ENCODE data around the gene PPP1R11.
A peak's percentile ranks its signal among the peaks of the same experiment; 100 is the strongest.
"Not testable (repeated sequence)": the region's sequence is repeated elsewhere in the genome, so short reads cannot be mapped to it uniquely, and the experiment has no call there.

The PPP1R11 gene, protein sequence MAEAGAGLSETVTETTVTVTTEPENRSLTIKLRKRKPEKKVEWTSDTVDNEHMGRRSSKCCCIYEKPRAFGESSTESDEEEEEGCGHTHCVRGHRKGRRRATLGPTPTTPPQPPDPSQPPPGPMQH
- 63.8 to 86.2 reads per million in 2 experiments for total RNA-seq

DNA sequence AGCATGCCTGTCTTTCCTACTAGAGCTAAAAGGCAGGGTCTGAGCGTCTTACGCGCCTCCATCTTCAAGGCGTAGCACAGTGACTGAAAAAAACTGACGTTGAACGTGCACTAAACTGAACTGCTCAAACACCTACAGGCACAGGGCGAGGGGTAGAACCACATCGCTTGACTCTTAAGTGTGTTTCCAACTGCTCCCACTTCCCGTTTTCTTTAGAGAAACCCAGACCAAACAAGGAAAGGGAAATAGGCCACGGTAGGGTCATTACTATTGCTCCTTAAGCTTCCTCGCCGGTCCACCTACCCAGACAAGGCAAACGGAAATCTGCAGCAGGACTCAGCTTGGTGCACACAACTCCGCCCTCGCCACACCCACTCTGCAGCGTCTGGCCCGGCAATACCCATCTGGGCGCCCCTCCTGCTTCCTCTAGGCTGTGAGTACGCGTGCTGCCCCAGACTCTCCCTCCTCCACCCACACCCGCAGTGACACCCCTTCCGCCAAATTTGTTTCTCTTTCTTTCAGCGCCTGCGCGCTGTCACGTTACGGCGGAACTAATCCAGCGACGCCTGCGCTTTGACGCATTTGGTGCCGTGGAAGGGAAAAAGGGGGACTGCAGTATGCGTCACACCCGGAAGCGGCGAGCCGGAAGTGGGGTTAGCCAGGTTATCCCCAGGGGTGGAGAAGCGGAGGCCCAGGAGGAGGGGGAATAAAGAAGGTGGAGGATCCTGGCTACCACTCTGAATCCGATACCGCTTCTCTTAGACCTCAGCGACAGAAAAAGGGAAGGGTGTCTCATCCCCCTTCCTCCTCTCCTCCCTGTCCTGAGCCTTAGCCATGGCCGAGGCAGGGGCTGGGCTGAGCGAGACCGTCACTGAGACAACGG is at the start of gene PPP1R11:
Gene PPP1R11, plus strand, starts transcription at position 622 of the 883 bp plus-strand sequence. Its CDS starts 213 bp downstream, at position 835.
- DNase-seq (ENCODE audit: low read depth) = peak; percentile 97

DNA sequence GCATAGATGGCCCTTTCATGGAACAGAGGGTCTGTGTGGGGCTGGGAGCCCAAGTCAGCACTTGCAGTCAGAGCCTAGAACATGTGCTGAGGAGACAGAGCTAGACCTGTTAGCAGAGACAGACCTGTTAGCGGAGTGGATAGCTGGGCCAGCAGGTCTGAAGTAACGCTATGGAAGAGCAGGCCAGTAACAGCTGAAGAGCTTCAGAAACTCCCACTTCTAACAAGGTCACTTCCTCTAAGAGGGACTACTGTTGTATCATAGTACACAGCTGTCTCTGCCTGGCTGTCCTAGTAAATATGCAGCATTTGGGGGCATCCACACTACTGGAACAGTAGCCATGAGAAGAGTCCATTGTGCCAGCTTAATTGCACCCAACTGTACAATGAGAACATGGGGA is 47.2 kb upstream of the PPP1R11 start:
- no peak for DNase-seq (ENCODE audit: low read depth)

DNA sequence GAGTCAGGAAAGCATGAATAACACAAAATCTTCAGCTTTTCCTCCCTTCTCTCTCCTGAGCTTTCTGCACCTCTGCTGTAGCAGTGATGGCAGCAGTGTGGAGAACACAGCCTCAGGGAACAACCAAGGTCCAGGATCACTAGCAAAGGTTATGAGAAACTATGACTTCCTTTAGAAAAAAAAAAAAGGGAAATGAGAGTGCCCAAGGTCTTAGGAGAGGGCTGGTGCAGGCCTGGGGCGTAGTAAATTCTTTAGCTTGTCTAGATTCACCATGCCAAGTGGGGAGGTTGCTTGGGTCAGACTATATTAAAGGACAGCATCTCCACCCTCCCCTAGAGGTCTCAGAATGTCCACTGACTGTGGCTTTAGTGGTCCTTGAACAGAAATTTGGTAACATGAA is 46.4 kb upstream of the PPP1R11 start:
- DNase-seq (ENCODE audit: low read depth) = no peak

DNA sequence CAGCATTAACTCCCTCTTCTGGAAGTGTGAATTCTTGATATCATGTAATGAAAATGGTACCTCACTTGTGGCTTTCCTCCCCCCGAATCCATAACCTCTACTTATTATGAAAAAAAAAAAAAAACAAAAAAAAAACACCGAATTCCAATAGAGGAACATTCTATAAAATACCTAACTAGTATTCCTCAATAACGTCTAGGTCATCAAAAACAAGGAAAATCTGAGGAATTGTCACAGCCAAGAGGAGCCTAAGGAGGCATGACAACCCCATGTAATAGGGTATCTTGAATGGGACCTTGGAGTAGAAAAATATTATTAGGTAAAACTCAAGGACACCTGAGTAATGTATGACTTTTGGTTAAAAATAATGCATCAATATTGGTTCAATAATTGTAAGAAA is 44.8 kb upstream of the PPP1R11 start:
- no peak for DNase-seq (ENCODE audit: low read depth)

DNA sequence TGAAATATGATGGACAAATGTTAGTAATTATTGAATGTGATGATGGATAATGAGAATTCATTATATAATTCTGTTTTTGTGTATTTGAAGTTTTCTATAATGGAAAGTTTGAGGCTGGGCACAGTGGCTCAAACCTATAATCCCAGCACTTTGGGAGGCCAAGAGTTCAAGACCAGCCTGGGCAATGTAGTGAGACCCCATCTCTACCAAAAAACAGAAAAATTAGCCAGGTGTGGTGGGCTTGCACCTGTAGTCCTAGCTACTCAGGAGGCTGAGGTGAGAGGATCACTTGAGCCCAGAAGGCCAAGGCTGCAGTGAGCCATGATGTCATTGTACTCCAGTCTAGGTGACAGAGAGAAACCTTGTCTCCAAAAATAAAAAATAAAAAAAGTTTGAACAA is 44.3 kb upstream of the PPP1R11 start:
- DNase-seq (ENCODE audit: low read depth) = not testable (repeated sequence)

DNA sequence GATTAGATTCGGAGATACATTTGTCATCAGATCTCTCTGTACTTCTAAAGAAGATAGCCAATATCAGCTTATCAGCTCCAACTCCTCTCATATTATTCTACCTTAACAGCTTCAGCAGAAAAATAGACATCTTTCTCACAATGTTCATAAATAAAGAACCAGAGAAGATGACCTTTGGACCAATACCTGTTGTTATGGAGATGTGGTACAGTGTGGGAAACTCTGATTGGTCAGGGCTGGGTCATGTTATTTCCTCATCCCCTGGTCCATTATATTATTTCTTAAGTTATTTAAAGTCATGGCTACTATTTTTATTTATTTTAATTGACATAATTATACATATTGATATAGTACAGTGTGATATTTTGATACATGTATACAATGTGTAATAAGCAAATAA is 41.8 kb upstream of the PPP1R11 start:
- DNase-seq (ENCODE audit: low read depth) = no peak

DNA sequence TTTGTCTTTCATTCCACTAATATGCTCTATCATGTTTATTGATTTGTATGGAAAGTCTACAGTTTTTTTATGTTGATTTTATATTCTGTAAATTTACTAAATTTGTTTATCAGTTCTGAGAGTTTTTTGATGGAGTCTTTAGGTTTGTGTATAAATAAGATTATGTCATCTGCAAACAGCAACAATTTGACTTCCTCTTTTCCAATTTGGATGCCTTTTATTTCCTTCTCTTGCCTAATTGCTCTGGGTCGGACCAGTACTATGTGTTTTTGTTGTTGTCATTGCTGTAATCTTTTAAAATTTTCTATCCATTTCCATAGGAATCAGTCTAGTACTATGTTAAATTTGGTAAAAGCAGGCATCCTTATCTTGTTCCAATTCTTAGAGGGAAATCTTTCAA is 37.4 kb upstream of the PPP1R11 start:
- no peak for DNase-seq (ENCODE audit: low read depth)

DNA sequence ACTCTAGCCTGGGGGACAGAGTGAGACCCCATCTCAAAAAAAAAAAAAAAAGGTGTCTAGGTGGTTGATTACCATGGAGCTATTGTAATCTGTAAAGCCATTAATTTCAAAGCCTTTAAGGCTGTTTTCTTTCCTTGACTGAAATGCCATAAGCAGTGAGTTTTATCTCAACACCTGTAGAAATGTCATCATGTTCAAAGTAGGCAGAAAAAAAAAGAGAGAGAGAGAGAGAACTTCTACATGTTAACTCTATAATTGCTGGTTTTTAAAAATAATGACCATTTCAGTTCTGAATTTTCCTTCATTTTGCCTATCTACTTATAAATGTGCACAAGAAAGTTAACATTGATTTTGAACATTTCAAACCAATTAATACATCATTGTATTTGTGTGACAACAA is 35.6 kb upstream of the PPP1R11 start:
- no peak for DNase-seq (ENCODE audit: low read depth)

DNA sequence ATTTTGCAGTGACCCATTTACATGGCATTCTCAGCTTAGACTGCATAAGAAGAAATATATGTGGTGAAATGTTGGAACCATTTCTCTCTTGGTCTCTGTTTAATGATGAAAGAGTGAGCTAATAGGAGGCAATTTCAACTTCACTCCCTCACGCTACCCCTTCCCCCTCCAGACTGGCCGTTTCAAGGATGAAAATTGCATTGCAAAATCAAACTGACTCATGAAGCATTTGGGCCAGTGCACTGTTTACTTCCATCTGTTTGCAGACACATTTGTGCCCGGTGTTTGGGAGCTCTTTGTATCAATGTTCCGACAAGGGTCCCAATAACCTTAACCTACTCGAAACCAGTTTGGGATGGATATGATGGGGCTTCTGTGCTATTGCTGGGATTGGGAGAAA is 33.6 kb upstream of the PPP1R11 start:
- DNase-seq (ENCODE audit: low read depth) = not testable (repeated sequence)

DNA sequence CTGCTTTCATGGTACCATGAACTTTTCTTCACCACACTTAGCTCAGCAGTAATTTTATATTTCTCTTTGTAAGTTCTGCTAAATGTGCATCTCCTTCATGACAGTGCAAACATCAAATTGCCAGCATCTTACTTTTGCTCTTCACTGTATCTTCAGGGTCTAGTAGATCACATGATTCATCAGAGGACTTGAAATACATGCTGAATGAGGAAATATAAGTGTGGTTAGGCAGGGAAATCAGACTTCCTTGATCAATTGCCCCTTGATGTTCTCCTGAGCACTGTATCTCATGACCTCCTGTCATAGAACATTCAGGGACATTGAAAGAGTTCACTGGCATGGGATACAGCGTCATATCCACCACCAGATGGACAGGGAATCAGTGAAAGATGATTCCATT is 31.2 kb upstream of the PPP1R11 start:
- DNase-seq (ENCODE audit: low read depth) = no peak

DNA sequence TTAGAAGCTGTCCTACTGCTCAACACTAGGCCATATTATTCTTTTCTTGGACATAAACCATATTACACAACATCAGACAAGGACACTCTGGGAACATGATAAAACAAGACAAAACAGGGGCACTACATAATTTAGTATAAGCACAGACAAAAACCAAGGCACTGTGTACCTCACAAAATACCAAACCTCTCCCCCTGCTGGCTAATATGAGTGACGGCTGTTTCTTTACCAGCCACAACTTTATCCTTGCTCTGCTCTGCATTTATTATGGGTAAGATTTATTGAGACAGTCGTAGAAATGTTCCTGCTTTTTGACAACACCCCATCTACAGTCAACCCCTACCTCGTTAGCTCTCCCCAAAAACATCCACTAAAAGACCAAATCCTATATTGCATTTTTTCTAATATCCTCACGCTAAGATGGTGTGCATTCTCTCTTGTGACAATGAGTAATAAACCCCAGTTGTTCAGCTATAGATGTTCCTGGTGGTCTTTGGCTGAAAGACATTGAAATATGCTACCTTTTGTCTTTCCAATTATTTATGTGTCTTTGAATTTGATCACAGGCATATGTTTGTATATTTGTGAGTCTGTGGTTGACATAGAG is 29.7 kb upstream of the PPP1R11 start:
- no peak for DNase-seq (ENCODE audit: low read depth)

DNA sequence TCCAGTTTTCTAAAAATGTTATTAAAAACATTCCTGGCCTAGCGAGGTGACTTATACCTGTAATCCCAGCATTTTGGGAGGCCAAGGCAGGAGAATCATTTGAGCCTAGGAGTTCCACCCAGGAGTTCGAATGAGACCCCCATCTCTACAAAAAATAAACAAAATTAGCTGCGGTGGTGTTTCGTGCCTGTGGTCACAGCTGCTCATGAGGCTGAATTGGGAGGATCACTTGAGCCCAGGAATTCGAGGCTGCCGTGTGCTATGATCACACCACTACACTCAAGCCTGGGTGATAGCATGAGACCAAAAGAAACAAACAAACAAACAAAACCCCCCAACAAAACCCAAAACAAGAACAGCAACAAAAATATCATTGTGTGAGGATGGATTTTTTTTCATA is 25.8 kb upstream of the PPP1R11 start:
- no peak for DNase-seq (ENCODE audit: low read depth)

DNA sequence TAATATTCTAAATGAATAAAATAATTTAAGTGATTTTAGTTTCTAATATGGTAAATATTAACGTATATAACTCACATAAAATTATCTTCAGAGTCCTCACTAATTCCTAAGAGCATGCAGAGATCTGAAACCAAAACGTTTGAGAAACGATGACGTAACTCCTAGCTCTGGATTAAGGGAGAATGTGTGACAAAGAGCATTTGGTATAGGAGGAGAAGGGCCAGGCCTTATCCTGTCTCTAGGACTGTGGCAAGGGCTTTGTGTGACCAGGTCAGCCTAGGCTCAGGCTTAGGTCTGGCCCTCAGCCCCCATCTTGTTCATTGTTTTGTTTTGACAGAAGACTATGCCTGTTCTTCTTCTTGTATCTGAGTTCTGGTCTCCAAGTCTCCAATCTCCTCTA is 25.2 kb upstream of the PPP1R11 start:
- no peak for DNase-seq (ENCODE audit: low read depth)

DNA sequence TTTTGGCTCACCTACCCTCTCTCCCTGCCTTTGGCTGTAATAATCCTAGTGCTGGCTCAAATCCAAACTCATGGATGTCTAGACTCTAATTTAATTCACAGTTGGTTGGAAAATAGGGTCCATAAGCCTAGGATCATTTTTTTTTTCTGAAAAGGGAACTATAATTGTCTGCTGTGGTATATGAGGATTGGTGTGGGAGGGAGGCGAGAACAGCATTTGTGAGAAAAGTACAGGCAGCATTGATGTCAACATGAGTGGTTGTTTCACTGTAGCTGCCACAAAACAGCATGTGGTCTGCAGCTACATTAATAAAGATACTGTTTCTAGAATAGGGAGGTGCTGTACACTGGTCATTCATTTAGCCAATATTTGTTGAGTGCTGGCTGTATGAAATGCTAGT is 24.5 kb upstream of the PPP1R11 start:
- DNase-seq (ENCODE audit: low read depth) = no peak

DNA sequence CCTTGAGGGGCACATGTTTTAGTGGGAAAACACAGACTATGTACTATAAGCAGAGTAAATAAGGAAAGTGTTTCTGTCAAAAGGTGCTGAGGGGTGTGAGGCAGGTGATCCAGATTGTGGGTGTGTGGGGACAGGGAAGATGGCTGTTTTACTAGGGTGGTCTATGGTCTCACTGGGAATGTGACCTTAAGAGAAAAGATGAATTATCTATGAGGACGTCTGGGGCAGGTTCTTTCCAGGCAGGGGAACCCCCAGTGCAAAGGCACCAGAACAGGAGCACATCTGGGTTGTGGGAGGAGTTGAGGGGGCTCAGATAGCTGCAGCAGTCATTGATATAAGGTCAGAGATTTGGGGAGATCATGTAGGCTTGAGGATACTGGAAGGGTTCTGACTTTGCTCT is 24.1 kb upstream of the PPP1R11 start:
- no peak for DNase-seq (ENCODE audit: low read depth)

DNA sequence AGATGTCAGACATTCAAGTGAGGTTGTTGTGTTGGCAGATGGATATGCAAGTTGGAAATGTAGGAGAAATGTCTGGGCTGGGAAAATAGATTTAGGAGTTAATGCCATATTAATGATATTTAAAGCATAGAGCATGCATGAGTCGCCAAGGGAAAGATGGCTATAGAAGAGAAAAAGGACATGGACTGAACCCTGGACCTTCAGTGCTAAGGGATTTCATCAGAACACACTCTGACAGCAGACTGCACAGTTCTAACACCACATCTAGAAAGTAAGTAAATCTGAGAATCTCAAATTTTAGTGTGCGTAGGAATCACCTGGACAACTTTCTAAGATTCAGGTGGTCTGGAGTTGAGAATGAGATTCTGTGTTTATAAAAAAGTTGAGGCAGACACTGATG is 23.3 kb upstream of the PPP1R11 start:
- no peak for DNase-seq (ENCODE audit: low read depth)

DNA sequence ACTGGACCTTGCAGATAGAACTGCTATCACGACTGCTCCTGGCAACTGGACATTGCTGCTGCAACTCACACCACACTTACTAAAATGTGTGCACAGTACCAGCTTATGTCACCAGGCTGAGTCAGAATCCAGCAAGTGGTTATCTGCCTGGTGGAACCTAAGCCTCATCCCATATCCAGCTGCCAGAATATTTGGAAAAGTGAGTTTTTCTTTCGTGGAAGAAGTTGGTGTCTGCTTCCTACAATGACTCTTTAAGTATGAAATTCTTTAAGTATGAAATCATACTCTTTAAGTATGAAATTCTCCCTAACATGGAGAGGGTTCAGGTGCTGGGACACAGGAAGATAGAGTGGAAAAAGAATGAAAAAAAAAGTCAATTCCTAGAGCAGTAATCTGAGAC is 22.4 kb upstream of the PPP1R11 start:
- no peak for DNase-seq (ENCODE audit: low read depth)

DNA sequence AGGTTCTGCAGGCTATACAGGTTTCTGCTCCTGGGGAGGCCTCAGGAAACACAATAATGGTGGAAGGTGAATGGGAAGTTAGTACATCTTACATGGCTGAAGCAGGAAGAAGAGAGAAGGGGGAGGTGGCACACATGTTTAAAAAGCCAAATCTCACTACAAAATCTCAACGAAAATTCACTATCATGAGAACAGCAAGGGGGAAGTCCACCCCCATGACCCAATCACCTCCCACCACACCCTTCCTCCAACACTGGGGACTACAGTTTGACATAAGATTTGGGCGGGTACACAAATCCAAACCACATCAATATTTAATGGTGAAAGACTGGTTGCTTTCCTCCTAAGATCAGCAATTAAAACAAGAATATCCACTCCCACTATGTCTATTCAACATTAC is 19.8 kb upstream of the PPP1R11 start:
- DNase-seq (ENCODE audit: low read depth) = no peak

DNA sequence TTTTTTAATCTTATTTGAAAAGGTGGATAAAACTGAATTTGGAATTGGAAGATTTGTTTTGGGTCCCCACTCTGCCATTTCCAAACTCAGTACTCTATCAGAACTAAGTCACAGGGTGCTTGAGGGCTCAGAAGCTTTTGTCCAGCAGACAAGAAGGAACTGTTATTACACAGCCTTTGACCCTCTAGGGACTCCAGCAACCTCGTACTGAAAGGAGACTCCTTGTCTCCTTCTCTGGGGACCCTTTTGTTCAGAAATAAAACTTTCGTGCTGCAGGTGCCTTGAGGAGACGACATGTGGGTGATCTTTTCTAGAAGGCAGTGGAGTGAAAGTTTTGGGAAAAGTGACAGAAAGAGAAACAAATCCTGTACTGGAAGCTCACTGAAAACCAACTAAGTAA is 13.3 kb upstream of the PPP1R11 start:
- DNase-seq (ENCODE audit: low read depth) = no peak

DNA sequence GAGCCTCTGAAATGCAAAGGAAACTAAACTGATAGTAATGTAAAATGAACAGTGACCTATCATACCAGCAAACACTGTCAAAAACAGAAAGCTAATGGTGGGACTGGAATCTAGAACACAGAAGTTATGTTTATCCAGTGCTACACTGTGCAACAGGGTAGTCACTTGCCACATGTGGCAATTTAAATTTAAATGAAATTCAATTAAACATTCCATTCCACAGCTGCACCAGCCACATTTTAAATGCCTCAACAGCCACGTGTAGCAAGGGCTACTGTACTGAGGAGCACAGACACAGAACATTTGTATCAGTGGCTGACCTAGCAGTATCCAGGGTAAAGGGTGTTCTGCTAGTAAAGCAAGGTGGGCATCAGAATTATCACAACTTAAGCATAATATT is 11.5 kb upstream of the PPP1R11 start:
- no peak for DNase-seq (ENCODE audit: low read depth)

DNA sequence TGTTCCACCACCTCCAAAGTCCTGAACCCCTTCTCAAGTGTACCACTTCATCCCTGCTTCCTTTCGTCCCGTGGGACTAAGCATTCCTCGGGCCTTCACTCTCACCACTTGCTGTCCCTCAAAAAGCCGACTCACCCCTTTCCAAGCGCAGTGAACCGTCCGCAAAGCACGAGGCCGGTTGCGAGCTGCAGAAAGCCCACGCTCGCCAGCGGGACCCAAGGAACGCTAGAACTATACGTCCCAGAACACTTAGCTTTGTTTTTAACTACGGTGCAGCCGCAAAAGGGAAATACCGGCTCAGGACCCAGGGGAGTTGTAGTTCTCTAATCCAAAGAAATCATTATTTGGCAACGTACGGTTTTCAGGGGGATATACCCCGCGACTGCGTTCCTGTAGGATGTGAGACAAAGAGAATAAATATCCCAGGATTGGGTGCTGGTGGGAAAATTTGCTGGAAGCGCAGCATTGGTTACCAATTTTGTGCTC is 6.3 kb upstream of the PPP1R11 start:
- no peak for DNase-seq (ENCODE audit: low read depth)

DNA sequence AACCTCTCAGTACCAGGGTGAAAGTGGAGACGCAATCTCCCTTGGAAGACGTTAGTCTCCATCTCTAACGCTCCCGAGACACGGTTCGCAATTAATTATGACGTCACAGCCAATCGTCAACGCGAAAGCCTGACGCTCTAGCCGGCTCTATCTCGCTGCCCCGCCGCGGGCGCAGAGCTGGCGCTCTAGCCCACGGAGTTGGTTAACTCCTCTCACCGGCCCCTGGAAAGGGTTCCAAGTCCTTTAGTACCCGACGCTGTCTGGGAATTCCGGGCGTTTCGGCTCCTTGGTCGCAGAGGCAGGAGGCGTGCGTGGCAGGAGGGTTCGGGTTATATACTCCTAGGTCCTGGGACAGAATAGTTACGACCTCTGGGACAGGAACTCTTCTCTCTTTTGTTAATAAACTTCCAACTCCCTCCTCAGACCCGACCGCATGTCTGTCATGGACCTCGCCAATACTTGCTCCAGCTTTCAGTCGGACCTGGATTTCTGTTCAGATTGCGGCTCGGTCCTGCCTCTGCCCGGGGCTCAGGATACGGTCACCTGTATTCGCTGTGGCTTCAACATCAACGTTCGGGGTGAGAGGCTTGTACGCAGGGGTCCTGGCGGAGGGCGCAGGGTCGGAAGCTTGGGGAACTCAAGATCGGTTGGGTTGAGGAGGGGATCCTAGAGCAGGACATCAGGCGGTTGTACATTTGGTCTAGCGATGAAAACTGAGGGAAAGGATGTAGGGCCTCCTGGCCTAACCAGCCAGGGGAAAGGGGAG is 5.7 kb upstream of the PPP1R11 start, which contains the start of gene POLR1H:
Gene POLR1H, plus strand, starts transcription at position 174 of the 766 bp plus-strand sequence. Its CDS starts 260 bp downstream, at position 434.
- DNase-seq (ENCODE audit: low read depth) = peak; percentile 81
